NCI-H187 treated with DMSO at 0.1 percent for 48 hours (cell line): ENCODE measurements around the gene OTUB2.

Experiments
- DNase-seq: peaks from one replicate; lab custom pipeline; 2025; lab: John Stamatoyannopoulos, UW

Gene OTUB2

DNA sequence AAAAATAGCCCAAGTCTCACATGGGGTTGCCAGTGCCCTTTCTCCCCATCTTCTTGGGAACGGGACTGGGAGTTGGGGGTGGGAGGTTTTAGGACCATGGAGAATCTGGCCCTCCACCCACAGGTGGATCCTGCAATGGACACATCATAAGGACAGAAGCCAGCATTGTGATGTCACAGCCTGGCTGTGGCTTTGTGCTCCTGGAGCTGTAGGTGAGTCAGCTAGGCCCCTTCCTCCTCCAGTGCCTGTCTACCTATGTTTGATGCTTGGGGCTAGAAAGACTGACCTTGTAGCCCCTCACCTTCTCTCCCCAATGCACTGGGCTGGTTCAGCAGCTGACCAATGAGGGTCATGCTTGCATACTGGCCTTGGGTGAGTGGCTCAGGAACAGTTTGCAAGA is 29.1 kb upstream of the OTUB2 start, which contains the start of gene CCDC197:
Gene CCDC197 (plus strand): TSS at position 220 of the 400 bp plus-strand sequence. CDS start 831 bp downstream, outside the sequence.
- no peak for DNase-seq

DNA sequence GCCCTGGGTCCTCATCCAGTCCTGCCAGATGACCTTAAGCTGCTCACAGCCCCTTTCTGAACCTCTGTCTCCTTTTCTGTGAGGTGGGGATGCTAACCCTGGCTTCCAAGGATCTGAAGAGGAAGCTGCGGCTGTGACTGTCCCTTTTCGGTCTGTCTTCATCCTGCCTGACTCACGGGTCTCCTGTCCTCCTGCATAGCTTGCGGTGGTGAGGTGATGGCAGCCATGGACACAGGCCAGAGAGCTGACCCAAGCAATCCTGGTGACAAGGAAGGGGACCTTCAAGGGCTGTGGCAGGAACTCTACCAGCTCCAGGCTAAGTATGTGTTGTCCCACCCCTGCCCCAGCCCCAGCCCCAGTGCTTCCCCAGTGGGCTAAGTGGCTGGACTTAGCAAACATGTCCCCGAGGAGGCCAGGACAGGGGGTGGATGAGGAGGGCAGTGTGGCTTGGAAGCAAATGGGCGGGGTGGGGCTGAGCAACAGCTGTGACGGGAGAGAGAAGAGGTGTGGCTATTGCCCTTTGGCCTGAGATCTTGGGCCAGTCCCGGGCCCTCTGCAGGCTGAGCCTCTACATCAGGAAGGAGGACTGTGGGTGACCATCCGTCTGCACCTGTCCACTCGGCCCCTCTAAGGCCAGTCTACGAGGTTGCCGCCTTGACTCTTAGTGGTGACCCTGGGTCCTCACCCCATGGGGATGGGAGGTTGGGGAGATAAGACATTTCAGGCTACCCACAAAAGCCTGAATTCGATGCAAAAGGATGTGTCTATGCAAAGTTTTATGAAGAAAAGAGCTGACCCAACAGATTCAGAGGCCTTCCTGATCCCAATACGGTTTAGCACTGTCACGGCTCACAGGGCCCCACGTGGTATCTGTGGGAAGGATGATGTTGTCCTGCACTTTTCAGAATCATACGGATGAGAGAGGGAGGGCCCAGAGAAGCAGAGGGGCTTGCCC is 27.9 kb upstream of the OTUB2 start:
- no peak for DNase-seq

DNA sequence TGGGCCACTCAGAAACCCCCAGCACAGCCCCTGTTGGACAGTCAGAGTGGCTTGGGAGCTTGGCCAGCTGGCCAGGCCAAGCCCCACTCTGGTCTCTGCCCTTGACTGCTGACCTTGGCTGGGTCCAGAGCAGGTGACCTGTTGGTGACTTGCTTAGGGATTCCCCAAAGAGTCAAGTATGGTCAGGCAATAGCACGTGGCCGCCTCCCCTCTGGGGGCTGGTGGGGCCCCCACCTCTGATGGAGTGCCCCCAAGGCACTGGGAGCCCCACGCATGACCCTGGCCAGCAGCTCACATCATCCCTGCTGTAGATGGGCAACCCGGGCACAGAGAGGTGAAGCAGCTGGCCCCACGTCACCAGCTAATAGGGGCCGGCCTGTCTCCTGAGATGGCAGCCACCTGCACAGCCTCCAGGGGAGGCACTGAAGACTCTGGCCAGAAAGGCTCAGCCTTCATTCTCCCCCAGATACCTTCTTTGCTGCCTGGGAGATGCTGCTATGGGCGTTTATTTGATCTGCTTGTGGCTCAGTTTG is 27.2 kb upstream of the OTUB2 start:
- DNase-seq: no peak

DNA sequence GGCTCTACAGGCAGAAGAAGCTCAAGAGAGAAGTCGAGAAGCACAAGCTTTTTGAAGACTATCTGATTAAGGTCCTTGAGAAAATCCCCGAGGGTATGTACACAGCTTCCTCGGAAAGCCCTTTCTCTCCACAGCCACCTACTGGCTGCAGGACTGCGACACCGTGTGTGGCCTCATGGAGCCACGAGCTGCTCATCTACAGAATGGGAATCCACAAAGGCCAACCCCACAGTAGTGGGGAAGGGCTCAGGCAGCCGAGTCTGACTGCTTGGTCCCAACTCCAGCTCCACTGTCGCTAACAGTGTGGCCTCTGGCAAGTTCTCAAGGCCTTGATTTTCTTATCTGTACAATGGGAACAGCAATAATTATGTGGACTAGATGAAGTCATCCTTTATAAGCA is 26.6 kb upstream of the OTUB2 start:
- DNase-seq: no peak

DNA sequence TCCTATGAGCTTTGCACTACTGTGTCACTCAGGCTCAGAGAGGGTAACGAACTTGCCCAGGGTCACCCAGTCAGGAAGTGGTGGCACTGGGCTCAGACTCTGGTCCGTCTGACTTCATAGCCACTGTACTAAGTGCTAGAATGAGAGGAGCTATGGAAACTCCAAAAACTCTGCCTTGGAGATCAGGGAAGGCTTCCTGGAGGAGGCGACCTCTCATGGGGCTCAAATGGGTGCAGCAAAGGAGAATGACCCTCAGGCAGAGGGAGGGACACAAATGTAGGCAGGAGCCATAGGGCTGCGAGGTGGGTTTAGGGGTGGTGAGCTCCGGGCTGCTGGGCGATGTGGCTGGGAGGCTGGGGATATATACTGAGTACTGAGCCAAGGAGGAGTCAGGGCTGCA is 25.9 kb upstream of the OTUB2 start:
- DNase-seq: no peak

DNA sequence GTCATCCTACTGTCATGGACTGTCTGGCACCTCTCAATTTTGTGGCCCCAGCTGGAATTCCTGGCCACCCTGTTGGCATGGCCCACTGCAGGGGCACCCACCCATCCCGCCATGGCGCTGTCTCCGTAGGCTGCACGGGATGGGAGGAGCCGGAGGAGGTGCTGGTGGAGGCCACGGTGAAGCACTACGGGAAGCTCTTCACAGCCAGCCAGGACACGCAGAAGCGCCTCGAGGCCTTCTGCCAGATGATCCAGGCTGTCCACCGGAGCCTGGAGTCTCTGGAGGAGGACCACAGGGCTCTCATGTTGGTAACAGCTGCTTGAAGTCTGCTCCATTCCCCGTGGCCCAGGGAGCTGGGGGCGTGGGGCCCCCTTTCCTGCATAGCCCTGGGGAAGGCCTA is 25.1 kb upstream of the OTUB2 start:
- DNase-seq: no peak

DNA sequence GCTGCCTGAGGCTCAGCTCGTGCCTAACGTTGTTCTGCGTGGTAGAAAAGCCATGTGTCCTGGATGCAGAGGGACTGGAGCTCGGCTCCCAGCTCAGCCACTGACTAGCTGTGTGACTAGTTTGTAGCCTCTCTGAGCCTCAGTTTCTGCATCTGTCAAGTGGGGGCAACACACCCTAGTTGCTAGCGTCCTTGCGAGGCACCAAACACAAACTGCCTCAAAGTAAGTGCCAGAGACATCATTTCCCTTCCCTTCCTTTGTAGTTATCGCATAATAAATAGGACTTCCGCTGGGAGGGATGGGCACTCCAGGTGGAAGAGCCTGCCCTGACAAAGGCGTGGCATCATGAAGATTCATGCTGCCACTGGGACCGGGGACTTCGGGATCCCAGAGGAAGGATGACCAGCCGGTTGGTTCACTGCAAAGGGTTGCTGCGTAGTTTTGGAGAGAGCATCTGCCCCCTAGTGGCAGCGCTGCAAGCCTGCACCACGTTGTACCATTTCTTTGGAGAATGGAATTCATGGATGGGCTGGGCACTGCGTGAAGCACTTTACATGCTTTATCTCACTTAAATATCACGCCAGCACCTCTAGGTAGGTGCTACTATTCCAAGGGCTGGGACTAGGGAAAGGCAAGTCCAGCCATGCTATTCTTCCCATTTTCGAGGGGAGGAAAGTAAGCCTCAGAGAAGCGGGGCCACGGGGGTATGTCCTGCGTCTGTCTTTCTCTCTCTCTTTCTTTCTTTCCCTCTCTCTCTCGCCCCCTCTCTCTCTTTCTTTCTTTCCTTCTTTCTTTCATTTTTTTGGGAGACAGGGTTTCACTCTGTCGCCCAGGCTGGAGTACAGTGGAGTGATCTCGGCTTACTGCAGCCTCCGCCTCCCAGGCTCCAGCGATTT is 24.4 kb upstream of the OTUB2 start:
- no peak for DNase-seq

DNA sequence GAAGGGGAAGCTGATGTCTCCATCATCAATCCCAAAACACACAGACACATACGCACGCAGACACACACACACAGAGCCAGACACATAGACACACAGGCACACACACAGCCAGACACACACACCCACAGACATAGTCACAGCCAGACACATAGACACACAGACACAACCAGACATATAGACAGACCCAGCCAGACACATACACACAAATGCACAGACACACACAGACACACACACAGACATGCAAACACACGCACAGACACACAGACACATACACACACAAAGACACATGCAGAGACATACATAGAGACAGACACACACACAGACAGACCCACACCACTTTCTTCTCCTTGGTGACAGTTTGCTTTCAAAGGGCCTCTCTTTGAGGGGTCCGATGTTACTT is 22.7 kb upstream of the OTUB2 start:
- DNase-seq: no peak

DNA sequence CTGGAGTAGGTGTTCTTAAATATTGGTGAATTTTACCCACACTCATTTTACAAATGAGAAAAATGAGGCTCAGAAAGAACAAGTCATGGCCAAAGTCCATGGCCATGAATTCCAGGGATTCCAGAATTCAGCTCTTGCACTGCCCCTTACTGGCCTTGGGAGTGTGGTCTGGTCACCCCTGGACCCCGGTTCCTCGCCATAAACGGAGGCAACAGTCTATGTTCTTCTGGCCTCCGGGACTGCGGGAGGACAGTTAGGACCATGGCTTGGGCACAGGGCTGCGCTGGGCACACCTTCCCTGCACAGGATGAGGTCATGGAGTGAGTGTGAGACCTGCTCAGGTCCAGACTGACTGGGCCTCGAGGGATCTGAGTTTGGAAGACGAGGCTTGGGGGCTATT is 22.1 kb upstream of the OTUB2 start:
- no peak for DNase-seq

DNA sequence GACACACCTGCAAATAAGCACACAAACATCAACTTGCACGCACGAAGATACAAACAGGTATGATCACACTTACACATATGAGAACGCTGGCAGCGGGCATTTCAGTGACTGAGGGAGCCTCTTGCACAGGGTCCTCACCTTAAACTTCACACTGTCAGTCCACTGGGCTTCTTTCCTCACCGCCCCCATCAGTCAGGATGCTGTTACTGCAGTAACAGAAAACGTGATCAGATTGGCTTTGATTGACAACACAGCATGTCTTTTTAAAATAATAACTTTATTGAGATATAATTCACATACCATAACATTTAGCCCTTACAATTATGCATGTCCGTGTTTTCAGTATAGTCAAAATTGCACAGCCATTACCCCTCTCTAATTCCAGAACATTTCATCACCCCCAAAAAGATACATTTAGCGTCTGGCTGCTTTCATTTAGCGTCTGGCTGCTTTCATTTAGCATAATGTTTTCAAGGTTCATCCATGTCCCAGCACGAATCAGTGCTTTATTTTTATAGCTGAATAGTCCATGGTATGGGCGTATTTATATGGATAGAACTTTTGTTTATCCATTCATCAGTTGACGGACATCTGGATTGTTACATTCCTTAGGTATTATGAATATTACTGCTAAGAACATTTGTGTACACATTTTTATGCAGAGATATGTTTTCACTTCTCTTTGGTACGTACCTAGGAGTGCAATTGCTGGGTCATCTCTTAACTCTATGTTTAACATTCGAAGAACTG is 20.6 kb upstream of the OTUB2 start:
- DNase-seq: no peak

DNA sequence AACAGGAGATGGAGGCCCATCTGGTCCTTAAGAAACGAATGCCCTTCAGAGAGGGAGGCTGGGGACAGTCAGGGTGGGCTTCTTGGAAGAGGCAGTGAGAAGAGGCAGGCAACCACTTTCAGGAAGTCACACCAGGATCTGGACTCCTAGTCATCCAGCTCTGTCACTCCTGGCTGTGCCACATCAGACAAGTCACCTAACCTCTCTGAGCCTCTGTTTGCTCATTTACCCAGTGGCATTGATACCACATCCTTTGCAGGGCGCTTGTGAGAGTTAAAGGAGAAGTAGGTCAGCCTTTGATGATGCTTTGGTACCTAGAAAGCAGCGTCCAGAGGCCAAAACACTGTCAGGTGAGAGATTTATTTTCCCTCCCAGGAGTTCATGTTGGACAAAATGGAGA is 17.9 kb upstream of the OTUB2 start:
- DNase-seq: no peak

DNA sequence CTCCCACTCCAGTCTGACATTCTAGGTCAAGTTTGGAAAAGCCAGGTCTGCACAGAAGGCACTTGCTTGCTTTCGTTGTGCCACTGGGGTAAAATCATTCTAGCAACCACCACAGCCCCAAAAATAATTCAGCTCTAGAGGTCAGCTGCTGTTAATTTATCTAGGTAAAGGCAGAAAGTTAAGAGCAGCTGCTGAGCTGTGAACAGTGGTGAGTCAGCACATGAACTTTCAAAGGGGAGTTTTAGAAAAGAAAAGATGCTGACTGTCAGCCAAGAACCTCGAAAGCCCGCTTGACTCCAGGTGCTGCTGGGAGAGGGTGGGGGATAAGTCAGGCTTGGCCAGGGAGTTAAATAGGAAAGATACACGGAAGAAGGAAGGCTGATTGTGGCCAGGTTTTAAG is 16.4 kb upstream of the OTUB2 start:
- DNase-seq: no peak

DNA sequence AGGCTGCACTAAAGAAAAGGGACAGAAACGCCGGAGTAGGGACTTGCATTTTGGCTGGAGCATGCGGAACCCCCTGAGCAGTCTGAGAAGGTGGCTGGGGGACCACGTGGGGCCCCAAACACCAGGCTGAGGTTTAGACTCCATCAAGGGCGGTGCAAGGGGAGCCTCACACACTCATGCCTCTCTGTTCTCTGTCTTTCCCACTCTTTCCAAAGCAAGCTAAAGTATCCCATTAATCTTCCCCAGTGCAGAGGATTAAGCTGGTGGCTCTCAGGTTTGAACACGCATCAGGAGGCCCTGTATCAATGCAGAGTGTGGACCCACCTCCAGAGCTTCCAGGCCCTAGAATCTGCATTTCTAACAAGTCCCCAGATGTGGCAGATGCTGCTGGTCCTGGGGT is 15.5 kb upstream of the OTUB2 start:
- no peak for DNase-seq

DNA sequence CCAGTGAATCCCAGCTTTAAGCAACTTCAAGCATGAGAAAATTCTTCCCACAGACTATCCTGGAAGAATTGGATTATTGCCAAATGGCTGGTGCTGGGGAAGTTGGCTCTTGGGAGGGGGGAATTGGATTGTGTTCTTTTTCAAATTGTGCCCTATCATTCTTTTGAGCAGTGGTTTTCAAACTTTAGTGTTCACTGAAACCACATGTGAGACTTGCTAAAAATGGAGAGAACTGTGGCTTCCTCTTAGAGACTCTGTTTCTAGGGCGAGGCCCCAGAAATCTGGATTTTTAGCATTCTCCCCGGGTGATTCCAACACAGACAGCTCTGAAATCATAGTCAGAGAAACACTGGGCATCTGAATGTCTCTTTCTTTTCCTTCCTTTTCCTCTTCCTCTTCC is 14.3 kb upstream of the OTUB2 start:
- no peak for DNase-seq

DNA sequence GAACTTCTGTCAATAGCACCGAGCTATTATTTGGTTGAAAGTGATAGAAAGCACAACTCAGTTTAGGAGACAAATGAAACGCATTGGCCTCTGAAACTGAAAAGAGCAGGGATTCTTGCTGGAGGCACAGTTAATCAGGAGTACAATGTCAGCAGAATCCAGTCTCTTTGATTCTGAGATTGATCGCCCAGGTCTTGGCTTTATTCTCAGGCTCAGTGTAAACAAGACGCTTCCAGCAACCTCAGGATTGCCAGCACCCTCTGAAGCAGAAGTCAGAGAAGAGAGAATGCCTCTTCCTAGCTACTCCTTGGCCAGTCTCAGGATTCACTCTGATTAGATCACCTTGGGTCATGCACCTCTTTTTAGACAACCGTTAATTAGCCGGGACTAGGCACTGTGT is 11.8 kb upstream of the OTUB2 start:
- no peak for DNase-seq

DNA sequence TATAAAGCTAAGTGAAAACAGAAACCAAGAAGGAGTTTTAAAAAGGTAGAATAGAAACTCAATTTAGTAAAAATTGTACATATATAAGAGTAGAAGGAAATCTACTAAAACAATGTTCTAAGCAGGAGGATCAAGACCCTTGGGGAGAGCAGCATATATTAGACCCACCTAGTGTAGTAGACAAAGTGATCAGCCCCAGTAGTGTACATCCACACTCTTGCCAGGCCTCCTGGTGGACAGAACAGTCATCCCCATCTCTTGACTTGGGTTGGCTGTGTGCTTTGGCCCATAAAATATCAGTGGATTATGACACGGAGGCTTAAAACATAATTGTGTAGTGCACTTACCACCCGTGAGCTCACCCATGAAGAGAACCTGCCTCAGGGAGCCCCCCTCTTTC is 10.9 kb upstream of the OTUB2 start:
- no peak for DNase-seq

DNA sequence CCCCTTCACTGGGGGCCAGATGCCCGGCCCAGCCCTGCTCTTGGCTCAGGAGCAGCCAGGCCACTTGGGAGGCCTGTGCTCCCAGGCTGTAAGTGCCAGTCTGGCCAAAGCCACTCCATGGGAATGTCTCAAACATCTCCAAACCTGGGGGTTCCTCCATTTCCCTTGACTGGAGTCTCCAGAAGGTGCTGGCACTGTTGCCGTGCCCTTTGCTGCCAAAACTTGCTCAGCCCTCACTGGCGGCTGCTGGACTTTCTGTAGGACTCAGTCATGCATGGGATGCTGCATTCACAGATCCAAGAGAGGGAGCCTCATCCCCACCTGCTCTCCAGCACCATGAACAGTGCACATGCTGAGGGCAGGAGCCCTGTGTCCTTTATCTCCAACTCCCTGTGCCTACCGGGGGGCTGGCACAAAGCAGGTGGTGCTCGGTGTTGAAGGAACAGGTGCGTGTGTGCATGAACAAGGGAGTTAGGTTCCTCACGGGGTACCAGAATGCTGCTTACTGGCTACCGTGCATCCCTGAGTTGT is 9.6 kb upstream of the OTUB2 start:
- DNase-seq: no peak

DNA sequence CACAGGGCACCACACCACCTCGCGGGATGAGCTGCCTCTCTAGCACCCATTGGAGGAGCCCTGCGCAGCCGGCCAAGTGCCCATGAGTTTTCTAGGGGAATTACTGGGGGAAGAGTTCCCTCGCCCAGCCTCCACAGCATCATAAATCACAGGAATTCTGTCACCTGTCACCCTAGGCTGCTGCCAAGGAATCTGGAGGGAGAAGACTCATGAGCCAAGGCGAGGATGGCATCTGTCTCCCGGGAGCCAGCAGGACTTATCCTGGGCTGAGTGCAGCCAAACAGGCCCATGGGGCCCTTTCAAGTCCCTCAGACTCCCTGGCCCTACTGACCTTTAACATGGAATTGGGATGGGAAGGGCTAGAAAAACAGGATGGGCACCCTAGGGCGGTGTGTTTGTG is 7.8 kb upstream of the OTUB2 start:
- DNase-seq: no peak

DNA sequence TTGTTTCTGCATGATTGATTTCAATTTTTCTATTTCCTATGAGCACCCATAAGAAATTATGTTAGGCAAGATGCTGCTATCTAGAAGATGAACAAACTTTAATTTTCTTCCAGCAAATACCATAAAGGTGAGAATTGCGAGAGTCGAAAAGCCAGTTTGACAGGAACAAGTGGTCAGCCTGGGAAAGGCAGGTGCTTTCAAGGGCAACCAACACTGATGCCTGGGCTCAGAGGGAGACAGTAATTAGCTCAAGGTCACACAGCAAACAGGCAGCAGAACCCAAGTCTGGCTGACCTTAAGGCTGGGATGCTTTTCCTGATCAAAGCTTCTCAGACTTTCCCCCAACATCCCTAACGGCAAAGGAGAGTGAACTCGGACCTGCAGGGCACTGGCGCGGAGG is 6.8 kb upstream of the OTUB2 start:
- DNase-seq: no peak

DNA sequence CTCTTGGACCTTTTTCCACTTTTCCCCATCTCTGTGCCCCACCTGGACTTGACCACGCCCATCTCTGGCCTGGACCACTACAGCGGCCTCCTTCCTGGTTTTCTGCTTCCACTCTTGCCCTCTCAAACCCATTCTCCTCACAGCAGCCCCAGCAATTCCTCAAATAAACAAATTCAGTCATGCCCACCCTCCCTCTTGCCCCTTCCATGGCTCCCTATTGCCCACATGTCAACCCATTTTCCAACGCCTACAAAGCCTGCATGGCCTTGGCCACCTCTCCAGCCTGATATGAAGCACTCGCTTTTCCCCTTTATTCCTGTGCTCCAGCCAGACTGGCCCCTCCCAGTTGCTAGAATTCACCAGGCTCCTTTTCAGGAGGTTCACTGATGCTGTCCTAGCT is 5.9 kb upstream of the OTUB2 start:
- no peak for DNase-seq

DNA sequence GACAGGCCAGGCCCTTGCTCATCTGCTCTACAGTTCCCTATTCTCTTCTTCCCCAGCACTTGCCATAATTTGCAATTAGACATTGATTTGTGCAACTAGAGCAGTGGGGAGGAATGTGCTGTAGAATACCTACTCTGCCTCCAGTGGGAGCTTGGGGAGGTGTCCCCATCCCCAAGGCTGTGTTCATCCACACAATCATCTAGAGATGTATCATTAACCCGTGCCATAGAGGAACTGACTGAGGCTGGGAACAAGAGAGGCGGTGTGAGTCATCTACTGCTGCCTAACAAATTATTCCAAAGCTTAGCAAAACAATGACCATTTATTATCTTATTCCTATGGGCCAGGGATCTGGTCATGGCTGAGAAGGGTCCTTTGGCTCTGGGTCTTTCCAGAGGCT is 5.1 kb upstream of the OTUB2 start:
- no peak for DNase-seq
